PC-9 (cell line): ENCODE results near the gene GALNT10. TPM values are rescaled to one million over a fixed set of nuclear protein-coding genes. Genes with fewer than 3 reads are reported as not detected.

ENCODE experiments used
- BruUV-seq: library from RNA; stranded (reverse); fragments of 400-500 nt; replicated peaks from 2 replicates; lab custom pipeline; 2021; lab: Mats Ljungman, UMichigan
- CTCF ChIA-PET: fragments of 300-600 bp; sonication (Branson Sonifier 250); formaldehyde crosslinking; loops from one replicate; lab custom pipeline; 2022; ENCODE audit warnings: antibody characterized with exemption; lab: Charles Lee
- POLR2A ChIA-PET: fragments of 300-600 bp; sonication (Branson Sonifier 250); formaldehyde crosslinking; loops from one replicate; lab custom pipeline; 2022; ENCODE audit warnings: antibody characterized with exemption; ENCODE audit not compliant: unreplicated experiment; lab: Charles Lee
- DNase-seq, 2 experiments: peaks; one replicate each; pipeline versions ENCODE4 v3.0.0 to v3.0.0-alpha.2; 2015 to 2022; ENCODE audit warnings: mixed read lengths in 1 of 2
- H2AFZ ChIP-seq: fragments of 200-600 bp; sonication (generic); 2 replicates; pipeline ENCODE4 v1.8.1; 2017; ENCODE audit warnings: antibody characterized with exemption
- H3F3A ChIP-seq: fragments of 200-600 bp; sonication (generic); 2 replicates; pipeline ENCODE4 v1.8.1; 2017; ENCODE audit warnings: antibody characterized with exemption, mild to moderate bottlenecking, low read depth; ENCODE audit not compliant: insufficient read depth
- H3K27ac ChIP-seq: fragments of 200-600 bp; sonication (generic); 2 replicates; pipeline ENCODE4 v1.6.1; 2016; ENCODE audit warnings: mixed run types
- H3K27me3 ChIP-seq: fragments of 200-600 bp; sonication (generic); 2 replicates; pipeline ENCODE4 v1.6.1; 2016; ENCODE audit warnings: low read depth, mixed run types; ENCODE audit not compliant: insufficient read depth
- H3K36me3 ChIP-seq: fragments of 200-600 bp; sonication (generic); 2 replicates; pipeline ENCODE4 v1.6.1; 2016; ENCODE audit warnings: low read depth, mixed run types
- H3K4me1 ChIP-seq: fragments of 200-600 bp; sonication (generic); replicated peaks from 2 replicates; pipeline ENCODE4 v1.6.1; 2016; ENCODE audit warnings: mixed run types; ENCODE audit not compliant: insufficient read depth
- H3K4me2 ChIP-seq: fragments of 200-600 bp; sonication (generic); 2 replicates; pipeline ENCODE4 v1.6.1; 2017; ENCODE audit warnings: mixed run types
- H3K4me3 ChIP-seq: fragments of 200-600 bp; sonication (generic); 2 replicates; pipeline ENCODE4 v1.6.1; 2016; ENCODE audit warnings: mixed run types
- H3K79me2 ChIP-seq: fragments of 200-600 bp; sonication (generic); 2 replicates; pipeline ENCODE4 v1.6.1; 2017; ENCODE audit warnings: low read depth, mixed run types
- H3K9me2 ChIP-seq: fragments of 200-600 bp; sonication (generic); 2 replicates; pipeline ENCODE4 v1.8.1; 2017; ENCODE audit warnings: mild to moderate bottlenecking; ENCODE audit not compliant: insufficient read depth
- H3K9me3 ChIP-seq: fragments of 200-600 bp; sonication (generic); 2 replicates; pipeline ENCODE4 v1.8.1; 2016; ENCODE audit warnings: low read depth; ENCODE audit not compliant: insufficient read depth
- H4K20me1 ChIP-seq: fragments of 200-600 bp; sonication (generic); 2 replicates; pipeline ENCODE4 v1.8.1; 2017; ENCODE audit not compliant: insufficient read depth
- CTCF ChIP-seq: fragments of 200-600 bp; sonication (generic); conservative IDR thresholded peaks from 2 replicates; pipeline ENCODE4 v1.6.1; 2017; ENCODE audit warnings: mixed run types, antibody characterized with exemption, mild to moderate bottlenecking, moderate library complexity
- EZH2 ChIP-seq: fragments of 200-600 bp; sonication (generic); IDR thresholded peaks from 2 replicates; pipeline ENCODE4 v1.8.0; 2017; ENCODE audit warnings: antibody characterized with exemption, low read depth
- intact Hi-C: fragments of 100-400 bp; cut with micrococcal nuclease; formaldehyde crosslinking; loops from one replicate; pipeline ENCODE4 v1.10.0; 2022; ENCODE audit not compliant: unreplicated experiment
- total RNA-seq: library from RNA; stranded (reverse); gene quantifications from 2 replicates; pipeline ENCODE4 v1.2.3, GENCODE V29; 2021

Gene GALNT10
- total RNA-seq, 1 experiment from 2014 or later: 101 TPM

- ChIA-PET CTCF (no interaction called here), POLR2A (no interaction called here)
- Histone ChIP-seq H4K20me1 (peaks cover 9% of the 10 kb centered on the region; the same call in 1 of the 2 replicates), H3K27me3 (no peaks in the 10 kb centered on the region), H3K36me3 (peaks cover 10% of the 10 kb centered on the region; the same call in 1 of the 2 replicates), H3K79me2 (peaks cover 60% of the 10 kb centered on the region), H3K4me1 (peaks cover 56% of the 10 kb centered on the region), H3K4me3 (peak overlapping the region; percentile 94), H3F3A (peaks cover 28% of the 10 kb centered on the region; the same call in 1 of the 2 replicates), H3K9me3 (no peaks in the 10 kb centered on the region), H3K4me2 (peak overlapping the region; percentile 97), H3K27ac (no peak overlapping the region), H3K9me2 (no peaks in the 10 kb centered on the region), H2AFZ (no peak overlapping the region)
- BruUV-seq: TSS peak; percentile 34
- DNase-seq: peak in 1 of 2 experiments; percentile 13
- TF ChIP-seq EZH2: no peak
- no peak for TF ChIP-seq CTCF
- intact Hi-C loops: loop anchor here (2.0 to 10.0 kb wide), 6 partner anchors 29 to 423 kb away; no protein-coding TSS in a partner anchor
Measured at GRCh38 chr5:154191467-154192261, 1.1 kb downstream of the GALNT10 start.

GRCh38 chr5:154193283-154193682 lies 2.8 kb downstream of the GALNT10 start:
- Histone ChIP-seq H2AFZ (no peak overlapping the region), H3K27ac (no peak overlapping the region), H3K27me3 (no peaks in the 10 kb centered on the region), H3K36me3 (peaks cover 10% of the 10 kb centered on the region; the same call in 1 of the 2 replicates), H3K4me2 (peak overlapping the region; percentile 97), H4K20me1 (peaks cover 9% of the 10 kb centered on the region; the same call in 1 of the 2 replicates), H3K79me2 (peaks cover 62% of the 10 kb centered on the region), H3F3A (peaks cover 44% of the 10 kb centered on the region), H3K9me3 (no peaks in the 10 kb centered on the region), H3K9me2 (no peaks in the 10 kb centered on the region), H3K4me1 (peaks cover 72% of the 10 kb centered on the region), H3K4me3 (peak overlapping the region; percentile 21; the same call in 1 of the 2 replicates)
- intact Hi-C loops: loop anchor here (10.0 kb wide), 1 partner anchor 422 kb away; no protein-coding TSS in a partner anchor
- ChIA-PET POLR2A (no interaction called here), CTCF (interaction anchor here (0.5 to 1.0 kb wide), 3 partner anchors 21 to 120 kb away, joined by 3 to 13 read pairs (median 4); no protein-coding TSS in a partner anchor)
- no peak for TF ChIP-seq EZH2
- TF ChIP-seq CTCF: no peak
- DNase-seq: no peak
- BruUV-seq: no TSS peak

GRCh38 chr5:154193701-154194121 lies 3.2 kb downstream of the GALNT10 start:
- Histone ChIP-seq H3K4me3 (peak overlapping the region; percentile 21; the same call in 1 of the 2 replicates), H2AFZ (no peak overlapping the region), H3K4me1 (peaks cover 76% of the 10 kb centered on the region), H3F3A (peaks cover 48% of the 10 kb centered on the region), H3K36me3 (peaks cover 10% of the 10 kb centered on the region; the same call in 1 of the 2 replicates), H3K4me2 (peak overlapping the region; percentile 97), H3K27ac (no peak overlapping the region), H4K20me1 (peaks cover 9% of the 10 kb centered on the region; the same call in 1 of the 2 replicates), H3K27me3 (no peaks in the 10 kb centered on the region), H3K9me3 (no peaks in the 10 kb centered on the region), H3K9me2 (no peaks in the 10 kb centered on the region), H3K79me2 (peaks cover 62% of the 10 kb centered on the region)
- CTCF ChIA-PET: interaction anchor here (0.5 to 1.0 kb wide), 3 partner anchors 21 to 121 kb away, joined by 3 to 13 read pairs (median 3); no protein-coding TSS in a partner anchor
- POLR2A ChIA-PET: interaction anchor here (0.5 to 0.6 kb wide), 3 partner anchors 9 to 97 kb away, joined by 4 to 9 read pairs (median 4); no protein-coding TSS in a partner anchor
- no peak for TF ChIP-seq CTCF
- TF ChIP-seq EZH2: no peak
- peak in 1 of 2 experiments; percentile 5 for DNase-seq
- no TSS peak for BruUV-seq
- intact Hi-C loops: loop anchor here (2.0 to 10.0 kb wide), 2 partner anchors 17 to 421 kb away; no protein-coding TSS in a partner anchor
